CD4-positive, alpha-beta T cell treated with Interferon alpha-2 for 1 hour (primary cell): ENCODE data around the gene HSPG2.
"Not testable (repeated sequence)": the region's sequence is repeated elsewhere in the genome, so short reads cannot be mapped to it uniquely, and the experiment has no call there.

Experiments used
- DNase-seq, 2 donors: peaks; one replicate each; pipeline ENCODE4 v3.0.0-alpha.2; 2020 to 2022

HSPG2 gene

GRCh38 chr1:21782868-21783678 lies 154.0 kb downstream of the HSPG2 start, which contains the start of gene USP48:
Gene USP48, minus strand, starts transcription at chr1:21783149. Its CDS starts 192 bp downstream, at chr1:21782957.
- DNase-seq, result peak; percentile 98

- peak; percentile 42 to 64 for DNase-seq
Observed at GRCh38 chr1:21782349-21782867, 154.7 kb downstream of the HSPG2 start.

GRCh38 chr1:21781815-21782348 lies 155.2 kb downstream of the HSPG2 start:
- no peak for DNase-seq

GRCh38 chr1:21779613-21780521 lies 157.2 kb downstream of the HSPG2 start:
- peak in 1 of 2 donors; percentile 45 for DNase-seq

GRCh38 chr1:21778405-21778727 lies 158.7 kb downstream of the HSPG2 start:
- DNase-seq, result no peak

- DNase-seq, result not testable (repeated sequence)
Observed at GRCh38 chr1:21776925-21777324, 160.2 kb downstream of the HSPG2 start.

- DNase-seq, result no peak
Observed at GRCh38 chr1:21775985-21776562, 161.0 kb downstream of the HSPG2 start.

- DNase-seq, result no peak
Observed at GRCh38 chr1:21775550-21775914, 161.6 kb downstream of the HSPG2 start.

GRCh38 chr1:21774835-21775549 lies 162.1 kb downstream of the HSPG2 start:
- no peak for DNase-seq

- DNase-seq, result peak in 1 of 2 donors; percentile 45
Observed at GRCh38 chr1:21773585-21773984, 163.5 kb downstream of the HSPG2 start.
